HepG2 (cell line): ENCODE data around the gene ADGRG6.

ENCODE experiments used
- ATF2 ChIP-seq: sonication (generic); formaldehyde crosslinking; IDR thresholded peaks from 2 replicates; pipeline ENCODE4 v1.4.0; 2020; ENCODE audit warnings: missing genetic modification reagents
- ERF ChIP-seq: IDR thresholded peaks from 2 replicates; pipeline ENCODE4 v1.6.1; 2018; ENCODE audit warnings: missing biosample characterization, missing genetic modification reagents
- ESRRA ChIP-seq: sonication (generic); formaldehyde crosslinking; IDR thresholded peaks from 2 replicates; pipeline ENCODE4 v1.5.1; 2020; ENCODE audit warnings: mild to moderate bottlenecking, low read depth, missing genetic modification reagents
- GABPB1 ChIP-seq: IDR thresholded peaks from 2 replicates; pipeline ENCODE4 v1.6.1; 2016; ENCODE audit warnings: mild to moderate bottlenecking, missing genetic modification reagents, moderate library complexity, missing compliant biosample characterization
- KDM1A ChIP-seq: IDR thresholded peaks from 2 replicates; pipeline ENCODE4 v1.6.1; 2016; ENCODE audit warnings: missing compliant biosample characterization
- NFYB ChIP-seq: sonication (generic); formaldehyde crosslinking; IDR thresholded peaks from 2 replicates; pipeline ENCODE4 v1.4.0; 2020; ENCODE audit warnings: missing genetic modification reagents
- RBM39 ChIP-seq: fragments of 200-400 bp; formaldehyde crosslinking; IDR thresholded peaks from one replicate; pipeline ENCODE4 v1.6.1; 2018; ENCODE audit warnings: antibody characterized with exemption, mild to moderate bottlenecking, low read depth, low read length; ENCODE audit not compliant: poor library complexity, severe bottlenecking
- SRF ChIP-seq: IDR thresholded peaks from 2 replicates; pipeline ENCODE4 v1.6.1; 2011; ENCODE audit warnings: mild to moderate bottlenecking, low read depth, low read length, moderate library complexity
- ZNF446 ChIP-seq: sonication (generic); formaldehyde crosslinking; IDR thresholded peaks from 2 replicates; pipeline ENCODE4 v1.5.0; 2020; ENCODE audit warnings: mild to moderate bottlenecking, missing genetic modification reagents
- TF ChIP-seq, protein P1 (sequence below): sonication (generic); formaldehyde crosslinking; IDR thresholded peaks from 2 replicates; pipeline ENCODE4 v1.4.0; 2020; ENCODE audit warnings: mild to moderate bottlenecking, missing genetic modification reagents

DNA sequence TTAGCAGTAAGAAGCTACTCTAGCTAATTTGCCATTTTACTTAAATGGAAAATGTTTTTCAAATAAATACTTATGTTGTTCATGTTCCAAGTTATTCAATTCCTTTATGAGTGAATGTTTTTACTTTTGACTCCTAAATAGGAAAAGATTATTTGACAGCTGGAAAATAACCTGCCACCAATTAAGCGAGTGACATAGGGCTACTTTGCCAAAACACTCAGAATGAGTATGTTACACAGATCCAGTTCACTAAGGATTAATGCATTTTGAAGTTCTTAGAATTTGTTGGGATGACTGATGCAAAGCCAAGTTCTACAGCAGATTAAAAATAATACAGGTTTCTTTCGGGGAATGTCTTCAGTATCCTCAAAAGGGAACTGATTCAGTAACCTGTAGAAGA is 144.4 kb downstream of the ADGRG6 start:
- no peak for TF ChIP-seq RBM39
- TF ChIP-seq ERF = no peak
- TF ChIP-seq SRF = no peak
- TF ChIP-seq GABPB1 = no peak
- TF ChIP-seq, protein P1, sequence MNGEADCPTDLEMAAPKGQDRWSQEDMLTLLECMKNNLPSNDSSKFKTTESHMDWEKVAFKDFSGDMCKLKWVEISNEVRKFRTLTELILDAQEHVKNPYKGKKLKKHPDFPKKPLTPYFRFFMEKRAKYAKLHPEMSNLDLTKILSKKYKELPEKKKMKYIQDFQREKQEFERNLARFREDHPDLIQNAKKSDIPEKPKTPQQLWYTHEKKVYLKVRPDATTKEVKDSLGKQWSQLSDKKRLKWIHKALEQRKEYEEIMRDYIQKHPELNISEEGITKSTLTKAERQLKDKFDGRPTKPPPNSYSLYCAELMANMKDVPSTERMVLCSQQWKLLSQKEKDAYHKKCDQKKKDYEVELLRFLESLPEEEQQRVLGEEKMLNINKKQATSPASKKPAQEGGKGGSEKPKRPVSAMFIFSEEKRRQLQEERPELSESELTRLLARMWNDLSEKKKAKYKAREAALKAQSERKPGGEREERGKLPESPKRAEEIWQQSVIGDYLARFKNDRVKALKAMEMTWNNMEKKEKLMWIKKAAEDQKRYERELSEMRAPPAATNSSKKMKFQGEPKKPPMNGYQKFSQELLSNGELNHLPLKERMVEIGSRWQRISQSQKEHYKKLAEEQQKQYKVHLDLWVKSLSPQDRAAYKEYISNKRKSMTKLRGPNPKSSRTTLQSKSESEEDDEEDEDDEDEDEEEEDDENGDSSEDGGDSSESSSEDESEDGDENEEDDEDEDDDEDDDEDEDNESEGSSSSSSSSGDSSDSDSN (CRISPR knock-in tag) = no peak
- TF ChIP-seq ESRRA (CRISPR knock-in tag) = no peak
- TF ChIP-seq KDM1A = no peak
- no peak for TF ChIP-seq NFYB (CRISPR knock-in tag)
- no peak for TF ChIP-seq ZNF446
- no peak for TF ChIP-seq ATF2
